ENCODE data around the gene WDFY1. TPM values are rescaled to one million over a fixed set of nuclear protein-coding genes. Genes with fewer than 3 reads are reported as not detected.

WDFY1 gene
- total RNA-seq, 1 donor from 2014 or later, result 53.1 TPM

- TF ChIP-seq CTCF (IDR thresholded peaks at IDR 0.05; ENCODE audit: unreplicated experiment), result no peak
- Mint-ChIP-seq H3K4me1 (ENCODE audit: unreplicated experiment) (peaks cover 16% of the 10 kb centered on the region), H3K4me3 (ENCODE audit: unreplicated experiment) (no peak overlapping the region), H3K9me3 (ENCODE audit: unreplicated experiment) (no peaks in the 10 kb centered on the region), H3K36me3 (ENCODE audit: low read depth, unreplicated experiment) (no peaks in the 10 kb centered on the region), H3K27me3 (ENCODE audit: unreplicated experiment) (peaks cover 7% of the 10 kb centered on the region), H3K27ac (ENCODE audit: unreplicated experiment) (peak overlapping the region; percentile 64)
- no peak for DNase-seq (ENCODE audit: low spot score)
Measured at GRCh38 chr2:223950448-223951347, 5.6 kb upstream of the WDFY1 start.

DNA sequence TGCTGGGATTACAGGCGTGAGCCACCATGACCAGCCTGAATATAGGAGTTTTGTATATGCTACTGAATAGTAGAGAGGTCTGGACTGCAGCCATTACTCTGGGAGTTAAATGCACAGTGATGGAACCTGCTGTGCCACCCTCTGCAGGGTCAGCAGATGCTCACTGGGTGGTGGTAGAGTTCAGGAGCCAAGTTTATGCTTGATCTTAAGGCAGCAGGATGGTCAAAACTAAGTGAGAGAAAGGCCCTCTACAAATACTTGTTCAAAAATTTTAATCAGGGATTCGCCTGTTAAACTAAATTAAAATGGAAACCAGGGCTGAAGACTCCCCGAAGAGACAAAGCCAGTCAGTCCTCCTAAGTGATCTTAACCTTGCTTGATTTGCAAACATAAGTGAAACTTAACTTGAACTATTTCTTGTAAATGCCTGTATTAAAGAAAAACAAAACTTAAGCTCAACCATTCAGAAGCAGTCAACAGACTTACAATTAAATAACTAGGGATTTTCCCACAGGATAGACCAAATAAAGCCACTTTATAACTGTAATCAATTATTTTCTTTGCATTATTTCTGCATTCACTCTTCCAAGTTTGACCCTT, 4.2 kb upstream of the WDFY1 start:
- TF ChIP-seq CTCF (IDR thresholded peaks at IDR 0.05; ENCODE audit: unreplicated experiment), result no peak
- no peak for DNase-seq (ENCODE audit: low spot score)
- Mint-ChIP-seq H3K9me3 (ENCODE audit: unreplicated experiment) (no peaks in the 10 kb centered on the region), H3K4me1 (ENCODE audit: unreplicated experiment) (peaks cover 16% of the 10 kb centered on the region), H3K4me3 (ENCODE audit: unreplicated experiment) (no peak overlapping the region), H3K27me3 (ENCODE audit: unreplicated experiment) (peaks cover 6% of the 10 kb centered on the region), H3K27ac (ENCODE audit: unreplicated experiment) (no peak overlapping the region), H3K36me3 (ENCODE audit: low read depth, unreplicated experiment) (no peaks in the 10 kb centered on the region)

DNA sequence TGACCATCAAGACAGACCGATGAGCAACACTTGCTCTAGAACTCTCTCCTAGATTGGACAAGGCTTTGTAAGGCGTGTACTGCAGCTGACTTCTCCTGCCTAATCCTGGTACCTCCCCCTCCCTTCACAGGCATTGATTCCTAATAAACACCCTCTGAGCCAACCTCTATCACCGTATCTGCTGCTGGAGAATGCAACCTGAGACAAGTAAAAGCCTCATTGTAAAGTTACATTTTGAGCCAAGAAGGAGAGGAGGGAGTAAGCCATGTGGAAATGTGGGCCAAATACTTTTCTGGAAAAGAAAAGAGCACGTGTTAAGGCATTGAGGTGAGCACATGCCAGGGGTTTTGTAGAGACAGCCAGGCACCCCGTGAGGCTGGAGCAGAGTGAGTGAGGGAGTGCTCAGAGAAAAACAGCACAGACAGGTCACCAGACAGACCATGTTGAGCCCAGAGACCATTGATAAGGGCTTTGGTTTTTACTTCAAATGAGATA, 2.6 kb upstream of the WDFY1 start:
- Mint-ChIP-seq H3K4me3 (ENCODE audit: unreplicated experiment) (no peak overlapping the region), H3K36me3 (ENCODE audit: low read depth, unreplicated experiment) (peaks cover 4% of the 10 kb centered on the region), H3K27ac (ENCODE audit: unreplicated experiment) (no peak overlapping the region), H3K27me3 (ENCODE audit: unreplicated experiment) (peaks cover 6% of the 10 kb centered on the region), H3K9me3 (ENCODE audit: unreplicated experiment) (no peaks in the 10 kb centered on the region), H3K4me1 (ENCODE audit: unreplicated experiment) (peaks cover 29% of the 10 kb centered on the region)
- no peak for TF ChIP-seq CTCF (IDR thresholded peaks at IDR 0.05; ENCODE audit: unreplicated experiment)
- DNase-seq (ENCODE audit: low spot score), result no peak

GRCh38 chr2:223945755-223946154, 620 bp upstream of the WDFY1 start:
- H3K27me3 Mint-ChIP-seq (ENCODE audit: unreplicated experiment), result peaks cover 9% of the 10 kb centered on the region
- no peaks in the 10 kb centered on the region for H3K9me3 Mint-ChIP-seq (ENCODE audit: unreplicated experiment)
- peak overlapping the region; percentile 82 for H3K27ac Mint-ChIP-seq (ENCODE audit: unreplicated experiment)
- peaks cover 32% of the 10 kb centered on the region for H3K4me1 Mint-ChIP-seq (ENCODE audit: unreplicated experiment)
- TF ChIP-seq CTCF (IDR thresholded peaks at IDR 0.05; ENCODE audit: unreplicated experiment), result no peak
- no peak for DNase-seq (ENCODE audit: low spot score)
- peaks cover 8% of the 10 kb centered on the region for H3K36me3 Mint-ChIP-seq (ENCODE audit: low read depth, unreplicated experiment)
- H3K4me3 Mint-ChIP-seq (ENCODE audit: unreplicated experiment), result peak overlapping the region; percentile 77
